PC-9 (cell line): ENCODE results near the gene MTR. TPM values are rescaled to one million over a fixed set of nuclear protein-coding genes. Genes with fewer than 3 reads are reported as not detected.

Source experiments
- BruUV-seq: library from RNA; stranded (reverse); fragments of 400-500 nt; replicated peaks from 2 replicates; lab custom pipeline; 2021; lab: Mats Ljungman, UMichigan
- CTCF ChIA-PET: fragments of 300-600 bp; sonication (Branson Sonifier 250); formaldehyde crosslinking; loops from one replicate; lab custom pipeline; 2022; ENCODE audit warnings: antibody characterized with exemption; lab: Charles Lee
- POLR2A ChIA-PET: fragments of 300-600 bp; sonication (Branson Sonifier 250); formaldehyde crosslinking; loops from one replicate; lab custom pipeline; 2022; ENCODE audit warnings: antibody characterized with exemption; ENCODE audit not compliant: unreplicated experiment; lab: Charles Lee
- DNase-seq, 2 experiments: peaks; one replicate each; pipeline versions ENCODE4 v3.0.0 to v3.0.0-alpha.2; 2015 to 2022; ENCODE audit warnings: mixed read lengths in 1 of 2
- H2AFZ ChIP-seq: fragments of 200-600 bp; sonication (generic); 2 replicates; pipeline ENCODE4 v1.8.1; 2017; ENCODE audit warnings: antibody characterized with exemption
- H3F3A ChIP-seq: fragments of 200-600 bp; sonication (generic); 2 replicates; pipeline ENCODE4 v1.8.1; 2017; ENCODE audit warnings: antibody characterized with exemption, mild to moderate bottlenecking, low read depth; ENCODE audit not compliant: insufficient read depth
- H3K27ac ChIP-seq: fragments of 200-600 bp; sonication (generic); 2 replicates; pipeline ENCODE4 v1.6.1; 2016; ENCODE audit warnings: mixed run types
- H3K27me3 ChIP-seq: fragments of 200-600 bp; sonication (generic); 2 replicates; pipeline ENCODE4 v1.6.1; 2016; ENCODE audit warnings: low read depth, mixed run types; ENCODE audit not compliant: insufficient read depth
- H3K36me3 ChIP-seq: fragments of 200-600 bp; sonication (generic); 2 replicates; pipeline ENCODE4 v1.6.1; 2016; ENCODE audit warnings: low read depth, mixed run types
- H3K4me1 ChIP-seq: fragments of 200-600 bp; sonication (generic); replicated peaks from 2 replicates; pipeline ENCODE4 v1.6.1; 2016; ENCODE audit warnings: mixed run types; ENCODE audit not compliant: insufficient read depth
- H3K4me2 ChIP-seq: fragments of 200-600 bp; sonication (generic); 2 replicates; pipeline ENCODE4 v1.6.1; 2017; ENCODE audit warnings: mixed run types
- H3K4me3 ChIP-seq: fragments of 200-600 bp; sonication (generic); 2 replicates; pipeline ENCODE4 v1.6.1; 2016; ENCODE audit warnings: mixed run types
- H3K79me2 ChIP-seq: fragments of 200-600 bp; sonication (generic); 2 replicates; pipeline ENCODE4 v1.6.1; 2017; ENCODE audit warnings: low read depth, mixed run types
- H3K9me2 ChIP-seq: fragments of 200-600 bp; sonication (generic); 2 replicates; pipeline ENCODE4 v1.8.1; 2017; ENCODE audit warnings: mild to moderate bottlenecking; ENCODE audit not compliant: insufficient read depth
- H3K9me3 ChIP-seq: fragments of 200-600 bp; sonication (generic); 2 replicates; pipeline ENCODE4 v1.8.1; 2016; ENCODE audit warnings: low read depth; ENCODE audit not compliant: insufficient read depth
- H4K20me1 ChIP-seq: fragments of 200-600 bp; sonication (generic); 2 replicates; pipeline ENCODE4 v1.8.1; 2017; ENCODE audit not compliant: insufficient read depth
- EZH2 ChIP-seq: fragments of 200-600 bp; sonication (generic); IDR thresholded peaks from 2 replicates; pipeline ENCODE4 v1.8.0; 2017; ENCODE audit warnings: antibody characterized with exemption, low read depth
- intact Hi-C: fragments of 100-400 bp; cut with micrococcal nuclease; formaldehyde crosslinking; loops from one replicate; pipeline ENCODE4 v1.10.0; 2022; ENCODE audit not compliant: unreplicated experiment
- total RNA-seq: library from RNA; stranded (reverse); gene quantifications from 2 replicates; pipeline ENCODE4 v1.2.3, GENCODE V29; 2021

Gene MTR
- total RNA-seq, 1 experiment from 2014 or later: 20.9 TPM

GRCh38 chr1:236953151-236953700, 158.1 kb downstream of the MTR start:
- H3K27me3 ChIP-seq: peaks cover 84% of the 10 kb centered on the region
- no peak overlapping the region for H3K4me3 ChIP-seq
- H2AFZ ChIP-seq: no peak overlapping the region
- no peak for TF ChIP-seq EZH2
- H3K9me3 ChIP-seq: no peaks in the 10 kb centered on the region
- no peaks in the 10 kb centered on the region for H3F3A ChIP-seq
- H4K20me1 ChIP-seq: no peaks in the 10 kb centered on the region
- intact Hi-C loops: no loop called here
- H3K9me2 ChIP-seq: no peaks in the 10 kb centered on the region
- H3K36me3 ChIP-seq: no peaks in the 10 kb centered on the region
- no peak for DNase-seq
- no peaks in the 10 kb centered on the region for H3K79me2 ChIP-seq
- CTCF ChIA-PET: no interaction called here
- POLR2A ChIA-PET: no interaction called here
- H3K4me1 ChIP-seq: no peaks in the 10 kb centered on the region
- no peak overlapping the region for H3K27ac ChIP-seq
- no peak overlapping the region for H3K4me2 ChIP-seq
- no TSS peak for BruUV-seq

Other genes starting within 250 kb of the MTR start
- gene HEATR1, start 190.8 kb upstream of the MTR start, total RNA-seq: 34.3 and 43.0 TPM in 2 replicates
- not detected in 2 replicates for gene ACTN2, start 108.8 kb upstream of the MTR start, total RNA-seq
- gene MT1HL1, start 209.1 kb downstream of the MTR start, total RNA-seq: not detected in 2 replicates
- not detected in 2 replicates for gene RYR2, start 246.9 kb downstream of the MTR start, total RNA-seq